Measurements from ENCODE around the gene CCNL1. TPM values are rescaled to one million over a fixed set of nuclear protein-coding genes. Genes with fewer than 3 reads are reported as not detected.
"Not testable (repeated sequence)": the region's sequence is repeated elsewhere in the genome, so short reads cannot be mapped to it uniquely, and the experiment has no call there.

Gene CCNL1
- total RNA-seq, 1 donor from 2014 or later, result 110 TPM

- DNase-seq (ENCODE audit: low read depth), result no peak
These were observed 56.1 kb downstream of the CCNL1 start for GRCh38 chr3:157103860-157104259.

GRCh38 chr3:157103280-157103679, 56.7 kb downstream of the CCNL1 start:
- no peak for DNase-seq (ENCODE audit: low read depth)

- not testable (repeated sequence) for DNase-seq (ENCODE audit: low read depth)
These were observed 57.4 kb downstream of the CCNL1 start for GRCh38 chr3:157102595-157102994.

- DNase-seq (ENCODE audit: low read depth), result no peak
These were observed 57.8 kb downstream of the CCNL1 start for GRCh38 chr3:157102098-157102497.

GRCh38 chr3:157101486-157101885, 58.5 kb downstream of the CCNL1 start:
- DNase-seq (ENCODE audit: low read depth), result no peak

- DNase-seq (ENCODE audit: low read depth), result no peak
These were observed 59.1 kb downstream of the CCNL1 start for GRCh38 chr3:157100608-157101396.

- no peak for DNase-seq (ENCODE audit: low read depth)
These were observed 59.9 kb downstream of the CCNL1 start for GRCh38 chr3:157100096-157100477.

- peak; percentile 58 for DNase-seq (ENCODE audit: low read depth)
These were observed 60.4 kb downstream of the CCNL1 start for GRCh38 chr3:157099326-157100095.

GRCh38 chr3:157098823-157099185, 61.1 kb downstream of the CCNL1 start:
- DNase-seq (ENCODE audit: low read depth), result peak; percentile 45

- DNase-seq (ENCODE audit: low read depth), result peak; percentile 65
These were observed 61.7 kb downstream of the CCNL1 start for GRCh38 chr3:157098121-157098822.
